CD4-positive, alpha-beta T cell treated with Interferon alpha-2 for 1 hour (primary cell): ENCODE measurements around the gene LRRC8C.

Experiments
- DNase-seq, 2 donors: peaks; one replicate each; pipeline ENCODE4 v3.0.0-alpha.2; 2020 to 2022

Gene LRRC8C

DNA sequence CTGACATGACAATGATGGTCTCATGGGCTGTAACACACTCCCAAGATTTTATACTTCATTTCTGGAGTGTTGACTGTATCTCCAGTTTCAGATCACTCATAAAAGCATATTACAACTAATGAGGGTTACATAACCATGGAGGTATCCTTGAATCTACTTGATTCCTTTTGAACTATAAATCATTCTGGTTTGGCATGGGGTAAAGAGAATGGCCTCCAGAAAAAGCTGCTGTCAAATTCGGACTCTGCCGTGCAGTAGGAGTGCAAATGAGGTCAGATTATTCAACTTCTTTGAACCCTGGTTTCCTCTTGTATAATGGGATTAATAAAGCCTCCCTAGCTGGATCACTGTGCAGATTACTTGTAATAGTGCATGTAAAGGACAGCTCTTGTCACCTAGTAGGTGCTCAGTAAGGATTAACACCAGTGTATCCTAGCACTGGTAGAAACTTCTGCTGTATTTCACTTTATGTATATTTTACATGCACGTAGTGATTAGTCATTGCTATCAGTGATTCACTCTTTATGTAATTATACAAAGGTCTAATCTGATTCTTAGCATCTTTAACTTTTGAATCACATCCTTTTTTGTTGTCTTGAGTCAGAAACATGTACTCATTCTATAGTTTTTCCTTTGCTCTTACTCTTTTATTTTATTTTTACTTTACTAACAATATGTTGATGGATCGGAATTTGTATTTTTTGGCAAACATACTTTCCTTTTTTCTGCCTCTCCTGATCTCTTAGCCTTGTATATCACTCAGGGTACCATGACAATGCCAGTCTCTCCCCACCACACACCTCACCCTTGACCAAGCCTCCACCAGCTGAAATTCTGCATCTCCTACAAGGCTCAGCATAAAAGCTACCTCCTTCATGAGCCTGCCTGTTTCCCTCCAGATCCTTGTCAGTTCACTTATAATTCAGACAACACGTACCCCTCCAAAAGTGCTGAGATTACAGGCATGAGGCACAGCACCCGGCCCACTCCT, 3.2 kb downstream of the LRRC8C start:
- no peak for DNase-seq

DNA sequence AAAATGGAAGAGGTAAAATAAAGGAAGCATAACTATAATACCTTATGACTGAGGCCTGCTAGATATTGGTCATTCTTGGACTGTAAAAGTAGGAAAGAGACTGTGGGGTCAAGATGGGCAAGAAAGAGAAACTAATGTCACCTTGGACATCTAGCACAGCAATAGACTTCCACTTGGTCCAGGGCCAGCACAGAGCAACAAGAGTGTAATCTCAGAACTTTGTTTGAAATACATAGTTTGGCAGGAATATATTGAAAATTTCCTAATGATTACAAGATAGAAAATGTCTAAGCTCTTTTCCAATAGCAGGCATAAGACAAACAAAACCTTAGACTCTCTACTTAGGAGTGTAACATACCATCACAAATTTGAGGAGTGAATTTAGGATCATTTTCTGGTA, 4.6 kb downstream of the LRRC8C start:
- DNase-seq, result no peak

DNA sequence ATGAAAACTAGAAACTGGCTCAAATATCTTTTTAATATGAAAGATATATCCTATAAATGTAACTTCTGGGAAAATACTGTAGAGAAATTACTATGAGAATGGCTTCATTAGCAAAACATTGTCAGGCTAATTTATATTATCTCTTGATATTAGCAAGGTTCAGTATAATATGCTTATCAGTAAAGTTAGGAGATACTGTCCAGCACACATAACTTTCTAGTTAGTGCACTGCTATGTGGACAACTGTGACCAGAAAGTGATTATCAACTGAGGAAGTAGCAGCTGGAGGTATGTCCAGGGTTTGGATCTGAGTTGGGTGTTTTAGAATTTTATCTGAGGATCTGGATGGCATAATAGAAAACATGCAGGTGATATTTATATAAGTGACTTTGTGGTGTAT, 7.5 kb downstream of the LRRC8C start:
- DNase-seq, result no peak

DNA sequence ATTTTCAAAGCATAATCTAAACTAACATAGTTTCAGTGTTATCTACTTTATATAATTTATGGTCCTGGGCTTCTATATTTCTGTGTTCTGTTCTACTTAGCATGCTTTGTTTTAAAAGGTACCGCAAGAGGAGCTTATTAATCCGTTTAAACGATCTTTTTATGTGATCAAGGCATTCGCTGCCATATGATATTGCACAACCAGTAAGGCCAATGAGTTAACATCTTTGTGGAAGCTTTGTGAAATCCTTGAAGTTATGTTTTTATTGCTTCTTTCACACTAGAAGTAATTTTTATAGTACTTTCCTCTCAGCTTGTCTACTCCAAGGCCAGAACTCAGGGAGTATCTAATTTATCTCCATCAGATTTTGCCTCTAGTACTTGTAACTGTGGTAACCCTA, 8.9 kb downstream of the LRRC8C start:
- DNase-seq, result no peak

DNA sequence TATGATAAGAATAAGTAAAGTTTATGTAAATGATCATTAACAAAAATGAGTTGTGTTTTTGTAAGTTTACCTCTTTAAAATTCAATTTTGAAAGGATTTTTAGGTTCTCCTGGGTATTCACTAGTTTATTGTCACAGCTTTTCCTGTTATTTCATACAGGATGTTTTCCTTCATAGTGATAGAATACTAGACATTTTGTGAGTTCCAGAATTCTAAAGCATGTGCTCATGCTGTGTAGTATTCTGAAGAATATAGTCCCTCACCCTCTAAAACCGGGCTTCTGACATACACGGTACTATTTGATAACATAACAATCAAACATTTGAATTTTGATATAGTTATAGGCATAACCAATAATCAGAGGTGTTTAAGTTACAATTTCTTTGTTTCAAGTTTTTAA, 10.7 kb downstream of the LRRC8C start:
- DNase-seq, result no peak

DNA sequence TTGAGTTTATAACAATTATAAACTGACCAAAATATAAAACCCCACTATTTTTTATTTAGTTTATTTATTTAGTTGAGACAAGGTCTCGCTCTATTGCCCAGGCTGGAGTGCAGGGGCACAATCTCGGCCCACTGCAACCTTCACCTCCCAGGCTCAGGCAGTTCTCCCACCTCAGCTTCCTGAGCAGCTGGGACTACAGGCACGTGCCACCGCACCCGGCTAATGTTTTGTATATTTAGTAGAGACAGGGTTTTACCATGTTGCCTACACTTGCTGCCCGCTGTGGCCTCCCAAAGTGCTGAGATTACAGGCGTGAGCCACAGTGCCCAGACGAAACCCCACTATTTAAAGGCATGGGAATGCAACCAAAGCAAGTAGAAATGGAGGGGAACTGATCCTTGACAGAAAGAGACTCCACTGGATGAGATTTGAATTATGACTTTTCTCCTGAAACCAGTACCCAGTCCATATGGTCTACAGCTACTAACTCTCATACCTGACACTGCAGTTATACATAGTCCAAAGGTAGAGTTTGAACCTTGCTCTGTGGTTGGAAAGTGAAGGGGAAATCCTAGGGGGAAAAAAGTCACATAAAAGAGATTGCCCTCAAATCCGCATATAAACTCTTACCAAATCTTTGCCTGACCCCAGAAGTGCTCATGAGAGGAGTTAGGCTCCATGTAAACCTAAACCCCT, 11.3 kb downstream of the LRRC8C start:
- no peak for DNase-seq

DNA sequence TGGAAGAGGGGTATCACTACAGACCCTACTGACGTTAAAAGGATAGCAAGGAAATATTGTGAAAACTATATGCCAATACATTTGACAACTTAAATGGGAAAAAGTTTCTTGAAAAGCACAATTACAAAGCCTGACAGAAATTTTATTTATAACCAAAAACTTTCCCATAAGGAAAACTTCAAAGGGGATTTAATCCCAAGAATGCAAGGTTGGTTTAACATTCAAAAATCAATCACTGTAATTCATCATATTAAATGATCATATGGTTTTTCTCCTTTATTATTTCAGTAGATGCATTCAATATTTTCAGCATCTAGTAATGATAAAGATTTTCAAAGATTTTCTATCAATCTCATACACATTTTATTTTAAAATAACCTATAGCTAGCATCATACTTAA, 13.3 kb downstream of the LRRC8C start:
- no peak for DNase-seq

DNA sequence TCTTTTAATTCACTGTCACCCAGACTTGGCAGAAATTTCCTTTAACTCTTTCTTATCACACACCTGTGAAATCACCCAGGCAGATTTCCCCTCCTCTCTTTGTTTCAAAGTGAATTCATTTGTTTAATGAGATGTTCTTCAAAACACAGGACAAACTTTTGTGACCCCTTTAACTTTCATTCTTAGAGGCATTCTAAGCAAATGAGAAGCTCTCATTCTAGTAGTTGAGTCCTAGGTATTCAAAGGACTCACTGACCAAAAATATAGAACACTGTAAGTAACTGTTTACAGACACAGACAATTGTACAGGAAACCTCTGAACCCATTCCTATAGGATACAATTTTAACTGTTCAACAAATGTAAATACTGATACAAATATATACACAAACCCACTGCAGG, 16.9 kb downstream of the LRRC8C start:
- no peak for DNase-seq

DNA sequence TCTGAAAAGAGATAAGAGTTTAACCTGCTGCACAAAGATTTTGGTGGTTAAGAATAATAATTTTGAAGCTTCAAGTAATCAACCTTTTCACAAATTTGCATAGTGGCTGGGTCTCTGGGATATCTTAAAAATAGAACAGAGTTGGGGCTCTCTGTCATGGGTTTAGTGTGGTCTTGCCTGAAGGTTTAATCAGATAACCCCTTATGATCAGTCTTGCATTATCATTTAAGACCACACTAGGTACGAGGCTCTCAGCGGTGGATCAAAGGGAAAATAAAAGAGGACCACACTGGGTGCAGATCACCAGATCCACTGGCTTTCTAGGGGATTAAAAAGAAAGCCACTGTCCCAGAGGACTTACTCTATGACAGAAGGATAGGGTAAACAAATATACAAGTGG, 19.5 kb downstream of the LRRC8C start:
- no peak for DNase-seq

DNA sequence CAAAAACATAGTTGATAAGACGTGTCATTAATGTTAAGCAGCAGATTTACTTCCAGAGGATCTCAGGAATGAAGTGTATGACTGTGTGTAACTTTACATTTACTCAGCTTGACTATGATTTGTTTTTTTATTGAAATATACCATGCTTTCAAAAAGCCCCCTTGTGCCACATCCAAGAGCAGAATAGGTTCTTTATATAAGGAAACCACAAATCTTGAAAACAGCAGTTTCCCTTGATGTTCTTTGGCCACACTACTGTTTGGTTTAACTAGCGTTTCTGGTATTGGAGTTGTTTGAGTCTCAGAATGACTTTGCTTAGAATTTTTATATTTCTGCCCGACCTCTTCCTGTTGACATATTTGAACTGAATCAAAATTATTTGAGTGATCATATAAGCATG, 25.0 kb downstream of the LRRC8C start:
- peak; percentile 11 to 82 for DNase-seq

DNA sequence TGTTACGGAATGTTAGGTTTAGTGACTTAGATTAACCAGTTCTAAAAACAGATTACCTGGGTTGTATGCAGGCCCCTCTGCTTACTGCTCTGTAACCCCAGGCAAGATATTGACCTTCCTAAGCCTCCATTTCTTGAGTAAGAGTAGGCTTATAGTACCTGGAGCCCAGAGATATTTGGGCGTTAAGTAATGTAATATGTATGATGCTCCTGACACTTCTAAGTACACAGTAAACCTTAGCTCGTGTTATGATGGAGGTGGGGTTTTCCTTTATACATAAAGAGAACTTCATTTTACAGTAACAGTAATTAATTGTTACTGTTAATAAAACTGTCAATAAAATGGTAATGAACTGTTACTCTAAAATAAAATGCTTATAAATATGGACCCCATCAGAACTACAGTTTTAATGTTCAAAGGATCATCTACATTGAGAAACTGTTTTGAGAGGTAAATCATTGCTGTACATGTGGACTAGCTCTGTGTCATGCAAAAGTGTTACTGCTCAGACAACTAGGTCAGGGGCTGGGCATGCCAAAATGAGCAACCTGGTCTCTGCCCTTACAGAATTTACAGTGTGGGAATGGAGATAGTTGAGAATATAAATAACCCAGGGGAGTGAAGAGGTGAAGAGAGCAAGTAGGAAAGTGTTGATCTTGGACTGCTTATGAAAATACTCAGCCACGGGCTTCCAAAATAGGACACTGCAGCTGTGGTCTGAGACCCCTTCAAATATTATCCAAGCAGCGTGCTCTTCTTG, 26.6 kb downstream of the LRRC8C start:
- peak in 1 of 2 donors; percentile 39 for DNase-seq

DNA sequence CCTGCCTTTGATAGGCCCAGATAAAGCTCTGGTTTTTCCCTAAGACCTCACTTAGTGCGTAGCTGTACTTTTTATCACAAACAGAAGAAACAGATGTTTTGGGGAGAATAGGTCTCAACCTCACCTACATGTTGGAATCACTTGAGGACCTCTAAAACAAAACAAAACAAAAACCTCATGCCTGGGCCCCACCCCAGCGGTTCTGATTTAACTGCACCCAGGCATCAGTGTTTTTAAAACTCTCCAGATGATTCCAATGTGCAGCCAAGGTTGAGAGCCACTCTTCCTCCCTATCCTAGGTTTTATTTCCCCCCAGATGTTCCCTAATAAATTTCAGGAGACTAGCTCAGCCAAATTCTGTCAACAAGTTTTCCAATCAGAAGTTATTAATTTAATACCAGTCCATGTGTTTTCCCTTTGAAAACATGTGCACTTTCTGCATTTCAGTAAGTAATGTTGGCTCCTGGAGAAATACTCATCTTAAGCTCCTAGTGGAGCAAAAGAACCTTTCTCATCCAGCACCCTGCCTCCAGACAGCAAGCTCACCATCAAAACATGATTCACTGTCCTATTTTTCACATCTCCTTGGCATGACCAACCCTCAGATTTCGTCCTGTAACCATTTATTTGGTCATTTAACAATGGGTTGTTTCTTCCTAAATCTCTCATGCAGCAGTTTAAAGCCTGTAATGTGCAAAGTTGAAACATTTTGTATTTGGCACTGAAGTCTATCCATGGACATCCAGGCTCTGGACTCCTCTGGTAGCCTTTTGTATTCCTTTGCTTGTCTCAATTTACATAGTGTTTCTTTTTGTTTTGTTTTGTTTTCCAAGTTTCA, 27.5 kb downstream of the LRRC8C start:
- peak in 1 of 2 donors; percentile 39 for DNase-seq

DNA sequence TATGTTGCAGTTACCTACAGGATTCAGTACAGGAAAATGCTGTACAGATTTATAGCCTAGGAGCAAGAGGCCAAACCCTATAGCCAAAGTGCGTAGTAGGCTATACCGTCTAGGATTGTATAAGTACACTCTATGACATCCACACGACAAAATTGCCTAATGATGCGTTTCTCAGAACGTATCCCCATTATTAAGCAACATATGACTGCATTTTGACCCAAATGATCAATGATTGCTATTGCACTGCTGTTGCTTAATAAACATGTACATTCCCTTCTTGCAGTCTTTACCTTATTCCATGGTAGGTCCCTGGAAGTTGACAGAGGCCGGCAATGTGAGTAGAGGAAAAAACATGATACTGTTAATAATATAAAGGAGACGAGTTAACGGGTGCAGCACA, 33.0 kb downstream of the LRRC8C start:
- DNase-seq, result no peak

DNA sequence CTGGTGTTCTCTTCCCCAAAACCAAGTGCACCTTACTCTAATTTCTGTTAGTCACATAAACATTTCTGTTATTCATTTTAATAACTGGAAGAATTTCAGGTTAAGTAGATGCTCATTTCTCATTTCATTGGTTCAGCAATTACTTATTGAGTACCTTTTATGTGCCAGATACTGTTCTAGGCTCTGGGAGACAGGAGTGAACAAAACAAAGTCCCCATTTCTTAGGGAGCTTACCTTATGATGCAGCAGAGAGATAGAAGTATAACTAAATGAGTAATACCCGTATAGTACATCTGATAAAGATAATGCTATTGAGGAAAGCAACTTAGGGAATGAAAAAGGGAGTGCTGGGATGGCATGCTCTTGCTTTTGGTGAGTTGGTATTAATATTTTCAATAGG, 33.7 kb downstream of the LRRC8C start:
- no peak for DNase-seq

DNA sequence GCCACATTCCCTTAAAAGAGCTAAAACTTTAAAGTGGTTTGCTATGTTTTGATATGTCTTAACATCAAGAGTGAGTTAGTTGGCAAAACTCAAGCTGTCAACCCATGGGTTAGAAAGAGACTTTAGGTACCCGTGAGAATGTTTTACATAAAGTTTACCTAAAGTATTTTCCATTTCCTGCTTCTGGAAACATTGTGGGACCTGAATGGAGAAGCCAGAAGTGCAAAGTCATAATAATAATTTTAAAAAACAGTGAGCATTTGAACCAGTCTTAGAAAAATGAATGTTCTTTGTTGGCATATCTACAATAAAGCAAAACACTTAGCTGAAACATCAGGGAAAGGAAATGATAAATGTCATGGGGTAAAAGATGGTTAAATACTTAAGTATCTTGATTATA, 34.8 kb downstream of the LRRC8C start:
- DNase-seq, result no peak

DNA sequence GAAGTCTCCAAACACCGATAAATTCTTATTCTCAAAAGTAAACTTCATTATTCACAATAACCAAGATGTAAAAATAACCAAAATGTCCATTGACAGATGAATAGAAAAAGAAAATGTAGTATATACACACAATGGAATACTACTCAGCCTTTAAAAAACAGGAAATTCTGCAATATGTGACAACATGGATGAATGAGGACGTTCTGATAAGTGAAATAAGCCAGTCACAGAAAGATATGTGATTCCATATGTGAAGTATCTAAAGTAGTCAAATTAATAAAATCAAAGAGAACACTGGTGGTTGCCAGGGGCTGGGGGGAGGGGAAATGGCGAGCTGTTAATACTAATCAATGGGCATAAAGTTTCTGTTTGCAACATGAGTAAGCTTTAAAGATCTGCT, 36.0 kb downstream of the LRRC8C start:
- DNase-seq, result no peak

DNA sequence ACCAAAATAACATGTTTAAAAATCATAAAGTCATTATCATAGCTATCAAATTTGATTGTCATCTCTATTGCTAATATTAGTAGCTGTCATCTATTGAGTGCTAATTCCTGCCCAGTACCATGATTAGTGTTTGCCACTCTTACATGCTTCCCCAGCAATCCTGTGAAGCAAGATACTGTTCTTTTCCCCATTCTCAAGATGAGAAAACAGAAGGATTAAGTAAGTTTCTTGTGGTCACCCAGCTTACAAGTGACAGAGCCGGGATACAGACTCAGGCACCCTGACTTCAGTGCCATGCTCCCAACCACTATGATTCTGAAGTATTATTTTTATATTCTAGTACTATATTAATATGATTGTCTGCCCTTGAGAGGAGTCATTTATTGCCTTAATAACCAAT, 36.5 kb downstream of the LRRC8C start:
- DNase-seq, result no peak

DNA sequence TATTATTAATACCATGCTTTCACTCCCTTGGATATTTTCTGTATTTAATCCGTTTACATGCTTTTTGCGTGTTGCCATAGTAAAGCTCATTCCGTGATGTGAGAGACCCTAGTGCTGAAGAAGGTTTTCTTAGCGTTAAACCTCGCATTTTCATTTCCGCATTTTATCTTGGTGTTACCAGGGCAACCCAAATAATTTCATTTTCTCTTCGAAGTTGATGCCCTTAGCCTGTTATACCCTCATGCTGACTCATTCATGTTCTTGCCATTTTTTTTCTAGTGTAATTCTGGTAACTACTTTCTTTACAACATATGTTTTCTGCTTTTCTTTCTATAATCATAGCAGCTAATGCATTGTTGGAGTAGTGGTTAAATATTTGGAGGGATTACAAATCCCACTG, 37.2 kb downstream of the LRRC8C start:
- DNase-seq, result peak; percentile 53 to 85

DNA sequence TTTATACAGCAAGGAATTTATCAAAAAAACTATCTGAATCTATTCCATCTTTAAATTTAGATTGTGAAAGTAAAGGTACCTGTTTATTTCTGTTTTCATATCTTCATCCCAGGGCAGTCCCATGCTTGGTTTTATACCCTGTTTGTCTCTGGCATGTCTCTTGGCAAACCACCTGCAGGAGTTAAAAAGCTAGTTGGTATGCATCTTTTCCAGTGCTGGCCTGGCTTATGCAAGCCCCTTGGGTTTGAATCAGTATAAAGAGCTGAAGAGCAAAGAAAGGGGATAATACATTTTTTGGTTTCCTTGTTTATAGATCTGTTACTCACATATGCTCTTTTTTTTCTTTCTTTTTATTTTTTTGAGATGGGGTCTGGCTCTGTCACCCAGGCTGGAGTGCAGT, 37.8 kb downstream of the LRRC8C start:
- DNase-seq, result no peak

DNA sequence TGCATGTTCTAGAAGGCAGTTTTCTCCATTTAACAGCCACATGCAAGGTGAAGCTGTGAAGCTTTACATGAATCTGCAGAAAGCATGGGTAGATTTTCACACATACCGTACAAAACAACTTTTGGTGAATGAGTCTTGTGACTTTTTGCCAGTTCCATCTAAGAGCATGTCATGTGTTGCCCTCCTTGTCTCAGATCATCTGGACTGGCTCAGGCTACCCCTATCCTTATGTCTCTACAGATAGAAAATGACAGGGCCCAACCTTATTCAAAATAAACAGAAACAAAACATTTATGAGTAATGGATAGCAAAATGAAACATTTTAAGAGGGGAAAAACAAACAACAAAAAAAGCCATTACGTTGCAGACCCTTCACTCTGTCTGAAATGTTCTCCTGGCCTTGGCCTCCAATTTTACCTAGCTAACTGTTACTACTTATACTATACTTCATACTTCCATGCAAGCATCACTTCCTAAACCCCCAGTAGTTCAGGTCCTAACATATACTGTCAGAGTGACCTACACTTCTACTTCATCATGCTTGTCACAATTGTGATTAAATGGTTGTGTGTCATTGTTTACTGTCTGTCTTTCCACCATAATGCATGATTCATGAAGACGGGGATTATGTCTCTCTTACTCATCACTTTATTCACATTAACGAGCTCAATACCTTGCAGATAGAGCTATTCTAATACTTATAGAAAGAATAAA, 39.0 kb downstream of the LRRC8C start:
- DNase-seq, result no peak

DNA sequence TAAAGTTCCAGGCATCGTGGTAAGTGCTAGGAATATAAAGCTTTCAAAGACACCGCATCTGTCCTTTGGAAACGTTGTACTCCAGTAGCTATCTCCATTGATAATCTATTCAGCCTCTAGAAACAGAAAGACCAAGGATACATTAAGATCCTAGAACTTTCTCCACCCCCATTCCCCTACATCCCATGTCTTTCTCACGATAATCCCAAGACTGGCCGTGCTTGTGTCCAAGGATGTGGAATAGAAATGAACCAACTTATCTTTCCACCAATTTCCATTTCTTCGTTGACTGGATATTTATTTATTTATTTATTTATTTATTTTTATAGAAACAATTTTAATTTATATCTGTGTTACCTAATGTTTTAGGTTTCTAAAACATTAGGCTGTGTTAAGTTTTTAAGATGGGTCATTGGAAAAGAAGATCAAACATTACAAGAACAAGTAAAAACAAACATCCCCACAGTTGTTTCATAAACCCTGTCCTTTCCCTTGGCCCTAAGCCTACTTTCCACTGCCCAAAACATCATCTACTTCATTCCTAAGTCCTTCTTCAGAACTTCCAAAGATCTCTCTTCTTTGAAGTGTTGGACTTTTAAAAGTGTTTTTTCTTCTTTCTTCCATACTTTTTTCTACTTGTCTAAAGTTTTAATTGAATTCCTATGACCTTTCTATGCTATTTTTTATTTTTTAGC, 39.7 kb downstream of the LRRC8C start:
- DNase-seq, result no peak
